Measurements from ENCODE around the gene STX18.

The STX18 gene

DNA sequence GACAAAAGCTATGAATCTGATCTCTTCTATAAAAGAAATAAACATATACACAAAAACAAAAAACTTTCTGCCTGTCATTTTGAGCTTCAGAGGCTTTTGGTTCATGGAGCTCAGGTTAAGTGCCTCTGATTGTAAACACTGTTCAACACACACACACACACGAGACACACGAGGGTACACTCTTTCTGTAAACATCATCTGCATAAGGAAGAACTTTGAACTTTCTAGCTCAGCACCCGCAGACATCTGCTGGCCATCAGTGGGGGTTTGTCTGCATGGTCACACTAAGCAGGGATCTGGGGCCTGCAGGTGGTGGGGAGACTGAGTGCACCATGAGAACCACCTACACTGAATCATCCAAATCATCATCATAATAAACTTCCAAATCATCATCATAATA lies 54.9 kb downstream of the STX18 start:
- in situ Hi-C loops (cut with MboI; ENCODE audit: low pct_unique_long_range_greater_than_20kb, low sequenced_read_pairs, unreplicated experiment), result no loop called here
- TF ChIP-seq, protein P1, sequence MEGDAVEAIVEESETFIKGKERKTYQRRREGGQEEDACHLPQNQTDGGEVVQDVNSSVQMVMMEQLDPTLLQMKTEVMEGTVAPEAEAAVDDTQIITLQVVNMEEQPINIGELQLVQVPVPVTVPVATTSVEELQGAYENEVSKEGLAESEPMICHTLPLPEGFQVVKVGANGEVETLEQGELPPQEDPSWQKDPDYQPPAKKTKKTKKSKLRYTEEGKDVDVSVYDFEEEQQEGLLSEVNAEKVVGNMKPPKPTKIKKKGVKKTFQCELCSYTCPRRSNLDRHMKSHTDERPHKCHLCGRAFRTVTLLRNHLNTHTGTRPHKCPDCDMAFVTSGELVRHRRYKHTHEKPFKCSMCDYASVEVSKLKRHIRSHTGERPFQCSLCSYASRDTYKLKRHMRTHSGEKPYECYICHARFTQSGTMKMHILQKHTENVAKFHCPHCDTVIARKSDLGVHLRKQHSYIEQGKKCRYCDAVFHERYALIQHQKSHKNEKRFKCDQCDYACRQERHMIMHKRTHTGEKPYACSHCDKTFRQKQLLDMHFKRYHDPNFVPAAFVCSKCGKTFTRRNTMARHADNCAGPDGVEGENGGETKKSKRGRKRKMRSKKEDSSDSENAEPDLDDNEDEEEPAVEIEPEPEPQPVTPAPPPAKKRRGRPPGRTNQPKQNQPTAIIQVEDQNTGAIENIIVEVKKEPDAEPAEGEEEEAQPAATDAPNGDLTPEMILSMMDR (IDR thresholded peaks at IDR 0.05; ENCODE audit: extremely low read depth, insufficient read depth, missing control alignments), result no peak
- DNase-seq (ENCODE audit: low spot score), result no peak

DNA sequence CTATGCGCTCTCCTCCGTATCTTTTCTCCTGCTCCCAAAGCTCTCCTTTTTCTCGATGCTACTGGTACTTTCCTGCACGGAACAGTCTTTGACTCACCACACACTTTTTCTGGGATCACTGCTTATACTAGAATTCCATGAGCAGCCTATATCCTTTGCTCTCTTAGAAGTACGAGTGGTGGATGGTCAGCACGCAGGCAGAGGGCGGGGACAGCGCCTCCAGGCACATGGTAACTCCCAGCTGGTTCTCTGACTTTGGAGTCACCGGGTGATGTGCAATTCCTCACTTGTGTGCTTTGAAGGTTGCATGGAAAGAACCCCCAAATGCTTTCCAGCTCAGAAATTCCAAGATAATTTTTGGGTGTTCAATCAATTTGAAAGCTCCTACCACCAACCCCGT lies 56.0 kb downstream of the STX18 start:
- in situ Hi-C loops (cut with MboI; ENCODE audit: low pct_unique_long_range_greater_than_20kb, low sequenced_read_pairs, unreplicated experiment), result no loop called here

DNA sequence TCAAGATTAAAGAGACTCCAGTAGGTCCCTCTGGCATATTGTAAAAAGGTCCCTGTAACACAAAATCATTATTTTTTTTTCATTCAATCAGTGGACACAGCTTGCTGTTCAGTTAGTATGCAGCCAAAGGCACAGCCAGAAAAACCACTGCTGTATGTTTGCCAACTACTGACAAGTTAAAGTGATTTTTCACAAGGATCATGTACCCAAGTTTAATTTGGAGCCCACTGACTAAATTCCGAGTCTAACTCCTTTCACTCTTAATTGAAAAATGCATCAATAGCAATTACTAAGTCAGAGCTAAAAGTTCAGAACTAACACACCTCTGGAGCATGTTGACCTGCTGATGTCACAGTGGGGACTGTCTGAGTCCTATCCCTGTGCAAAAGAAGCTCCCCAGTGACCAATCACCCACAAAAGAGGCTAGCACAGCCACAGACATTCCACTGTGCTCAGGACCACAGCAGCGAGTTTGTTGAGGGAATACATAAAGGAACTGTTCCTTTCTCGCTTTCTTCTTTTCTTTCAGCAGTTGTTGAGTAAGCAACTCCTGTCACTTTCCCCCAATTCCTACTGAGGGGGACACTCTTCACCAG lies 60.4 kb downstream of the STX18 start:
- in situ Hi-C loops (cut with MboI; ENCODE audit: low pct_unique_long_range_greater_than_20kb, low sequenced_read_pairs, unreplicated experiment), result no loop called here
- TF ChIP-seq, protein P1 (IDR thresholded peaks at IDR 0.05; ENCODE audit: extremely low read depth, insufficient read depth, missing control alignments), result no peak
- no peak for DNase-seq (ENCODE audit: low spot score)

More for the DNA sequence above, 56.0 kb downstream of the STX18 start:
- TF ChIP-seq, protein P1 (IDR thresholded peaks at IDR 0.05; ENCODE audit: extremely low read depth, insufficient read depth, missing control alignments), result no peak
- DNase-seq (ENCODE audit: low spot score), result no peak

DNA sequence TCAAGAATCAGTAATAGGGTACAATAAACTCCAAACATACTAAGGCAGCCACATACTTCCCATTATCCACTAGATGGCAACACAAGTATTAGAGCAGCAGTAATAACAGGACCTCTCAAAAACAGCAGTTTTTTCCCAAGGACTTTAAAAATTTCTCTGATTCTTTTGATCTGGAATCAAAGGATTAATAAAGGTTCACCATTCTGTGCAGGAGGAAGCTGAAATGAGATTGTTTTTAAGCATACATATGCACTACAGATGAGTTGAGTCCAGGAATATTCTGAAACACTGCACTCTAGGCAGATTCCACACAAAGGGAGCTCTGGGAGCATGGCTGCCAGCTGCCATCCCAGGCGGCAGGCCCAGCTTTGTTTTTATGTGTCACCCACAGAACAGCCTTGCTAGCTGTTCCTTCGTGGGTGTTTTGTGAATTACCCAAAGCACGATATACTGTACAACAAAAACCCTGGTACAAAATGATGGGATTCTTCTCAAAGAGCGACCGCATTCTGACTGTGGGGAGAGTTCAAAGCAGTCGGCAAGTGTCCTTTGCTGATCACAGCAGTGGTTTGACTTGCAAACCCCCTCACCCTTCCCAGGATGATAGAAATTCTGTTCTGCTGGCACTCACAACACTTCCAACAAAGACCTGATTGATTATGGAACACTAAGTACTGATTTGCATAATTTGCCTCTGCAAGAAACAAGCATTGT lies 61.0 kb downstream of the STX18 start:
- in situ Hi-C loops (cut with MboI; ENCODE audit: low pct_unique_long_range_greater_than_20kb, low sequenced_read_pairs, unreplicated experiment), result no loop called here

DNA sequence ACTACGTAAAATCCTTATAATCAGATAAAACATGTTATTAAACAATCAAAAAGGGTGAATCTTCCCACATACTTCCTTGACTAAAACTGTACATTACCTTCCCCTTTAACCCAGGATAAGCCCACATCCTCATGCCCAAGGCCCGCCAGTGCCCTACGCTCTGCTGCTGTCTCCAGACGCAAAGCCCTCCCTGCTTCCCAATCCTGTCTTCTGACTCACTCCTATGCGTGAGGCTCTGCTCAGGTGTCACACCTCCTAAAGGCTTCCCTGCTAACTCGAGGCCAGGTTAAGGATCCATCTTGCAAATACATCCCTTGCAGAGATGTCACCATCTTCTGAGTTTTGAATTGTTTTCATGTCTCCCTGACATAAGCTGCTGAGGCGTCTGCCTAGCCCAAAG lies 61.6 kb downstream of the STX18 start:
- no peak for DNase-seq (ENCODE audit: low spot score)

More for the DNA sequence above, 61.0 kb downstream of the STX18 start:
- no peak for DNase-seq (ENCODE audit: low spot score)
- TF ChIP-seq, protein P1 (IDR thresholded peaks at IDR 0.05; ENCODE audit: extremely low read depth, insufficient read depth, missing control alignments), result no peak

DNA sequence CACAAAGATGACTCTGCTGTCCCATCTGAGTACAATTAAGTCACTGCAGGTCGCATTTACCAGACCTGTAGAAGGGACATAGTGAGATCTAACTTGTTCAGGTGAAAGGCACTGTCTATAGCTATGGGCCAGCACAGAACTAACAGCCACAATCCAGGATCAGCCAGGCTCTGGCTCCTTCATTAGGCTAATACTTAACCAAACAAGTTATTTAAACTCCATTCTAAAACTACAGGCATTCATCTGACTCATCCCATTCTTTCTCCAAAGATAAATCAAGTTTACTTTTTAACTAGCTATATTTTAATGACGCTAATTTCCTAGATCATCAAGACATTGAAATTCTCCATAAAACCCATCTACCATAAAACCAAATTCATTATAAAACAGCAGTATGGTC lies 62.5 kb downstream of the STX18 start:
- TF ChIP-seq, protein P1 (IDR thresholded peaks at IDR 0.05; ENCODE audit: extremely low read depth, insufficient read depth, missing control alignments), result no peak

More for the DNA sequence above, 61.6 kb downstream of the STX18 start:
- in situ Hi-C loops (cut with MboI; ENCODE audit: low pct_unique_long_range_greater_than_20kb, low sequenced_read_pairs, unreplicated experiment), result no loop called here
- TF ChIP-seq, protein P1 (IDR thresholded peaks at IDR 0.05; ENCODE audit: extremely low read depth, insufficient read depth, missing control alignments), result no peak

More for the DNA sequence above, 62.5 kb downstream of the STX18 start:
- no peak for DNase-seq (ENCODE audit: low spot score)
- in situ Hi-C loops (cut with MboI; ENCODE audit: low pct_unique_long_range_greater_than_20kb, low sequenced_read_pairs, unreplicated experiment), result no loop called here

All from GM13977 (cell line).